ENCODE measurements around the gene SORCS1. TPM values are rescaled to one million over a fixed set of nuclear protein-coding genes. Genes with fewer than 3 reads are reported as not detected.

The SORCS1 gene
- total and polyA plus RNA-seq, 5 donors = 1.2 to 4.5 (median 3.0) TPM

DNA sequence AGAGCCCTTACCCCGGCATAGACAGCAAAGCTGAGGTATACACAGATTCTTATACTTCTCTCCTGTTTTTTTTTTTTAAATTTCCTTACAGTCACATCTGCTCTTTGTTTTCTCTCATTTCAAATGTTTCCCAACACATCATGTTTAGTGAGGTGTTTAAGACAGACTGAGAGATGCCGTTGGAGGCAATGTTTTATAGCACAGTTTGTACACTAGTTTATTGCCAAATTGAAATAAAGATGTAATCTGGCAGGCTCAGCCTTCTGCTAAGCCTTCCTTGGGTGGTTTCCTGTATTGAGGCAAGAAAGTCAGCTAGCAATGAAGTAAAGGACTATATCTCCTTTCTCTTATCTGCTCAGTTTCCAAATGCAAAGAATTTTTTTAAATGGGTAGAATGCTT lies 393.4 kb downstream of the SORCS1 start:
- DNase-seq (no peak), ATAC-seq (no peak)
- Histone ChIP-seq H3K27me3 (ENCODE audit: control insufficient read depth, insufficient read depth) (no peaks in the 10 kb centered on the region), H3K4me1 (ENCODE audit: control insufficient read depth, insufficient read depth, low read length) (no peaks in the 10 kb centered on the region), H3K27ac (ENCODE audit: low read length) (no peak overlapping the region), H3K4me3 (ENCODE audit: low read length) (no peak overlapping the region), H3K9me3 (ENCODE audit: control insufficient read depth, low read length) (no peaks in the 10 kb centered on the region)
- intact Hi-C loops (cut with DNase I) = no loop called here
- 61% methylated on average over 2 of the region's 2 CpGs for whole genome bisulfite sequencing

DNA sequence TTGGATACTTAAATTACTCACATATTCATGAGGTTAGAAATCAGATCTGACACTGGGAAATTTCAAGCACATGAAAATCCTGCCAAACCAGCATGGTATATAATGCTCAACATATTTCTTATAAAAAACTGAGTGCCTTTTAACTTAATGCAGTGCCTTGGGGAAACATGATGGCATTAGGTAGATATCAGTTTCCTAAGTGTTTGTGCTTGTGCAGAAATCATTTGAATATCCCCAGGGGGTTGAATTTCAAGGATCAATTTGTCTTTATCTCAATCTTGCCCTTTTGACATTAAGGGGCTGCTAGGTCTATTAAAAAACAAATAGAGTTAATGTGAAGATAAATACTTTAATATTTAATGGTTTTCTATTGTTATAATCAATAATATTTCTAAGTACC lies 396.3 kb downstream of the SORCS1 start:
- Histone ChIP-seq H3K27ac (ENCODE audit: low read length) (no peak overlapping the region), H3K4me3 (ENCODE audit: low read length) (no peak overlapping the region), H3K9me3 (ENCODE audit: control insufficient read depth, low read length) (no peaks in the 10 kb centered on the region), H3K4me1 (ENCODE audit: control insufficient read depth, insufficient read depth, low read length) (no peaks in the 10 kb centered on the region), H3K27me3 (ENCODE audit: control insufficient read depth, insufficient read depth) (no peaks in the 10 kb centered on the region)
- intact Hi-C loops (cut with DNase I) = no loop called here
- ATAC-seq (no peak), DNase-seq (no peak)

DNA sequence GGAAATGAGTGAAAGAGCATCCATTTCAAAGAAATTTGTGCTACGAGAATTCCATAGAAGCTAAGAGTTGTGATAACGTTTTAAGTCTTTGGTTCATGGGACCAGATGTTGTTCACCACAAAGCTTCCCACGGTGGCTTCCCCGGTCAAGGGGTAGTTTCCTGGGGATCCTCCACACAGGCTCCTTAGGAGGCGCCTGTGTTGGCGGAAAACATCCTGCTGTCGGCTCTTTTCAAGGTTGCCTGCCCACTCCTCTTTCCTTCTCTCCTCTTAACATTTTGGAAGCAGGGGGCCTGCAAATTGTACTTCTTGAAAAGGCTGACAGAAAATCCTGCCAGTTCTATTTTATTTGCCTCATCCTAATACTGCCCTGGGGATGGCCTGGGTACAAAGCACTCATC lies 398.6 kb downstream of the SORCS1 start:
- intact Hi-C loops (cut with DNase I) = no loop called here
- H3K9me3 ChIP-seq (ENCODE audit: control insufficient read depth, low read length) = no peaks in the 10 kb centered on the region
- no peaks in the 10 kb centered on the region for H3K27me3 ChIP-seq (ENCODE audit: control insufficient read depth, insufficient read depth)
- H3K4me3 ChIP-seq (ENCODE audit: low read length) = no peak overlapping the region
- no peak for ATAC-seq
- no peak for DNase-seq
- H3K27ac ChIP-seq (ENCODE audit: low read length) = no peak overlapping the region
- no peaks in the 10 kb centered on the region for H3K4me1 ChIP-seq (ENCODE audit: control insufficient read depth, insufficient read depth, low read length)
- 56% methylated on average over 7 of the region's 7 CpGs for WGBS

DNA sequence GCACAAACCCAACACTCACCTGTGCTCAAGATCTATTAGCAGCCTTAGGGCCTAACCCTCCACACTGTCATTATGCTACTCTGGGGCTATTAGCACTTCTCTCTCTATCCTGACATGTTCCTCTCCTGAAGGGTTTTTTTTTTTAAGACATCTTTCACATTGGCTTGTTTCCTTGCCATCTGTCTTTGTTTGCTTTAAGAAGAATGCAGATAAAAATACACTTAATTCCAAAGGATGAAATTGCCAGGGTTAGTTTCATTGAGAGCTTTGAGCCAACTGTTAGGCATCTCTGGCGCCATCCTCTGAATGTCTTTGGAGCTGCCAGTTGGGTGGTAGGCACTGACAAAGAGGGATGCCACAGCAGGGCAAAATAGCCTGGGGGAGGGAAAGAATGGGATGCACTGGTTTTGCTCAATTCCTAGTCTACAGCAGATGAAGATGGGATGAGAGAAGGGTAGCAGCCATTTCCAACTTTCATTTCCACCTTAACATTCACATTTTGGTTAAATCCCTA lies 399.2 kb downstream of the SORCS1 start:
- no peak for ATAC-seq
- intact Hi-C loops (cut with DNase I) = no loop called here
- no peaks in the 10 kb centered on the region for H3K9me3 ChIP-seq (ENCODE audit: control insufficient read depth, low read length)
- no peak overlapping the region for H3K4me3 ChIP-seq (ENCODE audit: low read length)
- H3K27ac ChIP-seq (ENCODE audit: low read length) = no peak overlapping the region
- H3K27me3 ChIP-seq (ENCODE audit: control insufficient read depth, insufficient read depth) = no peaks in the 10 kb centered on the region
- DNase-seq = no peak
- no peaks in the 10 kb centered on the region for H3K4me1 ChIP-seq (ENCODE audit: control insufficient read depth, insufficient read depth, low read length)
- WGBS = 78% methylated on average over 1 of the region's 1 CpG

DNA sequence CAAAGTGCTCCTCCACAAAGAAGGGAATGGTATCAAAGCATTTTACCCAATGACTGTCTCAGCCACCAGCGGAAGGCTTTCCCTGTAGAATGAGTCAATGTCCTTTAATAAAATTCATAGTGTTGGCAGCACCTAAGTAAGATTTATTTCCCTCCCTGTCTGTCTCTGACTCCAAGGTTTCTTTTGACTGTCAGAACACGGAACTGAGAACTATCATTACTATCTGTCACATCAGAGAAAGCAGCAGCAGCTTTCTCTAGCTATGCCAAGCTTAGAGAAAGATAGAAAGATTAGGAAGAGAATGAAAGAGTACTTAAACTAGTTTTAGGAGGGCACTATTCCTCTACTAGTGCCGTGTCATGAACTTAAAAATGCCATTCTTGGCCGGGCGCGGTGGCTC lies 400.1 kb downstream of the SORCS1 start:
- Histone ChIP-seq H3K4me1 (ENCODE audit: control insufficient read depth, insufficient read depth, low read length) (no peaks in the 10 kb centered on the region), H3K27ac (ENCODE audit: low read length) (no peak overlapping the region), H3K9me3 (ENCODE audit: control insufficient read depth, low read length) (no peaks in the 10 kb centered on the region), H3K27me3 (ENCODE audit: control insufficient read depth, insufficient read depth) (no peaks in the 10 kb centered on the region), H3K4me3 (ENCODE audit: low read length) (no peak overlapping the region)
- WGBS = 92% methylated on average over 6 of the region's 6 CpGs
- no peak for ATAC-seq
- intact Hi-C loops (cut with DNase I) = no loop called here
- no peak for DNase-seq

DNA sequence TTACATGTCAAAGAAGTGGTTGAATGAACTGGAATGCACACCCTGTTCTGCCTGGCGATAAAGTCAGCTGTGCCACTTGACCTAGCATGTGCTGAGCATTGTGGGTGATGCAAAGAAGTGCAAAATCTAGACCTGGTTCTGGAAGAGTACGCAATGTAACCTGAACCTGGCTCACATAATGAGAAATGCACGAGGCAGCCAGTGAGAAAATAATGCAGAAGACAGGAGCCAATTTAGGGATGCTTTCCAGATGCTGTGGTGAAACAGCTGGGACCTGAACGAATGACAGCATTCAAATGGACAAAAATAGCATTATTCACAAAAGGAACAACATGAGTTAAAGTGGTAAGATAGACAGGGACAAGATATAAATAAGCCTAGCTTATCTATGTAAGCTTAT lies 402.6 kb downstream of the SORCS1 start:
- intact Hi-C loops (cut with DNase I) = no loop called here
- no peak overlapping the region for H3K27ac ChIP-seq (ENCODE audit: low read length)
- H3K27me3 ChIP-seq (ENCODE audit: control insufficient read depth, insufficient read depth) = no peaks in the 10 kb centered on the region
- DNase-seq (no peak), ATAC-seq (no peak)
- no peaks in the 10 kb centered on the region for H3K9me3 ChIP-seq (ENCODE audit: control insufficient read depth, low read length)
- H3K4me3 ChIP-seq (ENCODE audit: low read length) = no peak overlapping the region
- 44% methylated on average over 4 of the region's 4 CpGs for WGBS
- no peaks in the 10 kb centered on the region for H3K4me1 ChIP-seq (ENCODE audit: control insufficient read depth, insufficient read depth, low read length)

DNA sequence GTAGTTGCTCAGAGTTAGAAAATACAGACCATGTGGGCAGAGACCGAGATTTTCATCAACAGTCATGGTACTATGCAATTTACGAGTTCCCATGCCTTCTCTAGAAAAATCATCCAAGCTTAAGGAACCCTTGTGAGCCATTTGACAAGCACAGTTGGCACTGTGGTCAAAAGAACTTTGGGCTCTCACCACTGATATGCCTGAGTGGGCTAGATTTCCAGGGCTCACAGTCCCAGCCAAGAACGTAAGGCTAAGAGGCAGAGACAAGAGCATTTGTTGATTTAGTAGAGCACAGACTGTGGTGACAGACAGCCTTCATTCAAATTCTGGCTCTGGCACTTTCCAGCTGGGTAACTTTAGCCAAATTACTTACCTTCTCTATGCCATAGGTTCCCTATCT lies 407.0 kb downstream of the SORCS1 start:
- ATAC-seq (no peak), DNase-seq (no peak)
- WGBS = 65% methylated on average over 3 of the region's 3 CpGs
- Histone ChIP-seq H3K27me3 (ENCODE audit: control insufficient read depth, insufficient read depth) (no peaks in the 10 kb centered on the region), H3K9me3 (ENCODE audit: control insufficient read depth, low read length) (no peaks in the 10 kb centered on the region), H3K4me3 (ENCODE audit: low read length) (no peak overlapping the region), H3K4me1 (ENCODE audit: control insufficient read depth, insufficient read depth, low read length) (no peaks in the 10 kb centered on the region), H3K27ac (ENCODE audit: low read length) (no peak overlapping the region)
- intact Hi-C loops (cut with DNase I) = no loop called here

DNA sequence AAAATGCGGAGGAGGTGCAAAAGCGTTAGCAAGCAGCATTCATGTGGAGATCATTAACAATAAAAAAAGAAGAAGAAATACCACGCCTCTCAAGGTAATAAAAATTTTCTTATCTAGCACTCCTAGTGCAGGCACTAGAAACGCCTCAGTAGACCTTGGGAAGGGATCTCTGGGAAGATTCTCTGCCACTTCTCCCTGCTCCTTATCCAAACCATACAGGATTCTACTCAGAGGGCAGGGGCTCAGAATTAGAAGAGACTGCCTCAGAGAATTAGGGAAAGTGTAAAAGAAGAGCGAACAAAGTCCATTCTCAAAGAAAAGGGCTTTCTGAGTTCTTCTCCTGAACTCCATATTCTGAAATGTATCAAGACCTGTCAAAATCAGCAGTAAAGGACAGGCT lies 413.4 kb downstream of the SORCS1 start:
- ATAC-seq = no peak
- Histone ChIP-seq H3K4me1 (ENCODE audit: control insufficient read depth, insufficient read depth, low read length) (no peaks in the 10 kb centered on the region), H3K27ac (ENCODE audit: low read length) (no peak overlapping the region), H3K4me3 (ENCODE audit: low read length) (no peak overlapping the region), H3K9me3 (ENCODE audit: control insufficient read depth, low read length) (no peaks in the 10 kb centered on the region), H3K27me3 (ENCODE audit: control insufficient read depth, insufficient read depth) (no peaks in the 10 kb centered on the region)
- DNase-seq = no peak
- intact Hi-C loops (cut with DNase I) = no loop called here
- WGBS = 82% methylated on average over 5 of the region's 5 CpGs

DNA sequence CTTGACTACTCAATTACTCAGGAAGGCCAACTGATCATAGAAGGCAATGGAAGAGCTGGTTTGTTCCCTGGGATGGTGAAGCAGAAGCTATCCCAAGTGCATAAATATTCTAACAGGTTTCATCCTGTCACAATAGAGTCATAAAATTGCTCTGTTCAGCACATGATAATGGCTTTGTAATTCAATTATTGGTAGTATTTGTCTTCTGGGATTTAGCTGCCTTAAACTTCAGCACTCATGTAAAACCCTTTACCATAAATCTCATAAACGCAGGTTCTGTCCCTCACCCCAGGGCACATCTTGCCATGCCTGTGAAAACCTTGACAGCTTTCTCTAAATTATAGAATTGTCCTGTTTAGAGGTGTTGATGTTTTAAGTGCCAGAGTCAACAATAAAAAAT lies 417.6 kb downstream of the SORCS1 start:
- H3K27ac ChIP-seq (ENCODE audit: low read length) = no peak overlapping the region
- no peak for DNase-seq
- WGBS = 78% methylated on average over 1 of the region's 1 CpG
- no peak overlapping the region for H3K4me3 ChIP-seq (ENCODE audit: low read length)
- H3K4me1 ChIP-seq (ENCODE audit: control insufficient read depth, insufficient read depth, low read length) = no peaks in the 10 kb centered on the region
- no peaks in the 10 kb centered on the region for H3K27me3 ChIP-seq (ENCODE audit: control insufficient read depth, insufficient read depth)
- no peaks in the 10 kb centered on the region for H3K9me3 ChIP-seq (ENCODE audit: control insufficient read depth, low read length)
- ATAC-seq = no peak
- intact Hi-C loops (cut with DNase I) = no loop called here

DNA sequence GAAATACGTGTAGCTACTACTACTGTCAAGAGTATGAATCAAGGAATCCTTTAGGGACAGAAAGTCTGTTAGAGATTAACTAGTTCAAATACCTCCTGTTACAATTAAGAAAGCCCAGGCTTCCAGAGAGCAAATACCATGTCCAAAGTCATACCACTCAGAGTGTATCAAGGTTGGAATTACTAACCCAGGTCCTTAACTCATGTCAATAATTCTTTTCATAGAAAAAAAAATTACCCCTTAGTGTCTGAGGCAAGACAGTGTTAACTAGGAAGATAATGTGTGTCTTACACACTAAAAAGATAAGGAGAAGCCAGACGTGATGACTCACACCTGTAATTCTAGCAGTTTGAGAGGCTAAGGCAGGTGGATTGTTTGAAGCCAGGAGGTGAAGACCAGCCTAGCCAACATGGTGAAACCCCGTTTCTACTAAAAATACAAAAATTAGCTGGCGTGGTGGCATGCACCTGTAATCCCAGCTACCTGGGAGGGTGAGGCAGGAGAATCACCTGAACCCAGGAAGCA lies 423.4 kb downstream of the SORCS1 start:
- DNase-seq = no peak
- no peaks in the 10 kb centered on the region for H3K27me3 ChIP-seq (ENCODE audit: control insufficient read depth, insufficient read depth)
- H3K4me1 ChIP-seq (ENCODE audit: control insufficient read depth, insufficient read depth, low read length) = no peaks in the 10 kb centered on the region
- intact Hi-C loops (cut with DNase I) = no loop called here
- H3K4me3 ChIP-seq (ENCODE audit: low read length) = no peak overlapping the region
- H3K9me3 ChIP-seq (ENCODE audit: control insufficient read depth, low read length) = no peaks in the 10 kb centered on the region
- 62% methylated on average over 4 of the region's 4 CpGs for WGBS
- no peak for ATAC-seq
- no peak overlapping the region for H3K27ac ChIP-seq (ENCODE audit: low read length)

DNA sequence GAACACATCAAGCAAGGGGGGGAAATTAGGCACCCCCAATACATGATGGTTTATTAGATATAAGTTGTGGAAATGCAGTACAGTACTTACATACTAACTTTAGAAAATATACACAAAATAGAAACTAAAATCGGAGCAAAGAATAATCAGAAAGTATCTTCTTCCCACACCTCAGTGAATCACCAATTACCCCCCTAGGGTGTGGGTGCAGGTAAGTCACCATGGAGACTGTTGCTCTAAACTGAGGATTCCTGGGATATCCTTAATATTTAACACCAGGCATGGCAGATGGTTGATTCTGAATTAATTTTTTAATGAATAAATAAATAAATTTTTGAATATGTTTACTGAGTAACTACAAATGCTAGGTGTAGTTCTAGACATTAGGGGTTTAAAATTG lies 424.4 kb downstream of the SORCS1 start:
- no peaks in the 10 kb centered on the region for H3K9me3 ChIP-seq (ENCODE audit: control insufficient read depth, low read length)
- no peak overlapping the region for H3K4me3 ChIP-seq (ENCODE audit: low read length)
- no peak for DNase-seq
- intact Hi-C loops (cut with DNase I) = no loop called here
- ATAC-seq = no peak
- H3K27ac ChIP-seq (ENCODE audit: low read length) = no peak overlapping the region
- 87% methylated on average over 1 of the region's 1 CpG for WGBS
- H3K4me1 ChIP-seq (ENCODE audit: control insufficient read depth, insufficient read depth, low read length) = no peaks in the 10 kb centered on the region
- H3K27me3 ChIP-seq (ENCODE audit: control insufficient read depth, insufficient read depth) = no peaks in the 10 kb centered on the region

DNA sequence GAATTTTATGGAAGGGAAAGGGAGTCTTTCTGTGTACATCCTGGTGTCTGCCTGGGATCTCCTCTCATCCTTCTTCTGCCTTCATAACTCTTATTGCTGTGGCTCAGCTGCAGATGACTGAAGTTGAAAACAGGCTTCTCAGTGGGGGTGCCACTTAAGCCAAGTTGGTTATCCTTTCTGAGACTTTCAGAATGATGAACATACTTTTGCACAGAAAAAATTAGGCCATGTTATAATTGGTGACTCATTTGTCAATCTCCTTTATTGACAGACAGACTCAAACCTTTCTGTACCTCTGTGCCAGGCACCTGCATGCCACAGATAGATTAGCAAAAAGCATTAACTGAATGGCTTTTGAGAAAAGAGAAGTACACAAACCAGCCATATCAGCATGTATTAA lies 430.3 kb downstream of the SORCS1 start:
- Histone ChIP-seq H3K9me3 (ENCODE audit: control insufficient read depth, low read length) (no peaks in the 10 kb centered on the region), H3K4me3 (ENCODE audit: low read length) (no peak overlapping the region), H3K27me3 (ENCODE audit: control insufficient read depth, insufficient read depth) (no peaks in the 10 kb centered on the region), H3K4me1 (ENCODE audit: control insufficient read depth, insufficient read depth, low read length) (no peaks in the 10 kb centered on the region), H3K27ac (ENCODE audit: low read length) (no peak overlapping the region)
- DNase-seq (no peak), ATAC-seq (no peak)
- intact Hi-C loops (cut with DNase I) = no loop called here
